Measurements from ENCODE around the gene ANXA8. TPM values are rescaled to one million over a fixed set of nuclear protein-coding genes. Genes with fewer than 3 reads are reported as not detected.

Gene ANXA8
- total and polyA plus RNA-seq, 4 donors, result 0.68 to 19.7 (median 13.1) TPM

DNA sequence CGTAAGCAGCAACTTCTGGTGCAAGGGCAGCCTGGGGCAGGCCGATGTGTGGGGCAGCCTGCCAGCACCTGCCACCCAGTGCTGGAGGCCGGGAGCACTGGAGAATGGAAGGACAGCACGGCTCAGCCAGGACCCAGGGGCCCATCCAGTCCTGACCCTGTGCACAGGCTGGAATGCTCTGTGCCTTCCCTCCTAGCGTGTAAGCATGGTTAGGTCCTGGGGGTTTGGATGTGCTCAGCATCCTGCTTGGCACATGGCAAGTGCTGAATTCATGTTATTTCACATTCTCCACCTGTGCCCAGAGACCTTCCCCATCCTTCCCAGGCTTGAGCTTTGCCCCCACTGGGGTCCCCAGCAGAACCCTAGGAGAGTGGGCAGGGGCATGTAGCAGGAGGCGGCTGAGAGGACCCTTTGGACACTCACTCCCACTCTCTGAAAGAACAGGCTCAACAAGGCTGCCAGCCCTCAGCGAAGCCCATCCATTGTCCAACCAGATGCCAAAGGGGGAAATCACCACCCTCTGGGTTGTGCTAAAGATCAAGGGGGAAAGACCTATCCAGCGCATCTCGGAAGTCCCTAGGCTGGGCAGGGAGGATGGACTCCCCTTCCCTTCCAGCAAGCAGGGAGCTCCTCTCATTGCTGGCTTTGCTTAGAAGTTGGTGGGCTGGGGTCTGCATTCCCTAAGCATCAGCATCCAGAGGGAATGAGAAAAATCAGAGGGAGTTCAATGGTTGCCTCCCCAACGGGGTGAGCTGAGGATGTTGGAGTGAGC is 29.7 kb downstream of the ANXA8 start:
- Histone ChIP-seq H3K36me3 (ENCODE audit: control insufficient read depth in 4 of 4, insufficient read depth in 4 of 4, low read length in 4 of 4) (no peaks in the 10 kb centered on the region), H3K27me3 (ENCODE audit: control insufficient read depth in 3 of 3, insufficient read depth in 3 of 3, low read length in 2 of 3) (peaks cover 0 to 3% (median 0%) of the 10 kb centered on the region in 3 donors), H3K9me3 (ENCODE audit: control insufficient read depth in 4 of 4, insufficient read depth in 3 of 4, low read length in 3 of 4) (peaks cover 0 to 2% (median 0%) of the 10 kb centered on the region in 4 donors), H3K9ac (ENCODE audit: insufficient read depth in 1 of 2, low read length in 2 of 2) (no peak overlapping the region), H3K27ac (ENCODE audit: low read depth in 1 of 2, low read length in 1 of 2) (no peak overlapping the region), H3K4me1 (ENCODE audit: control insufficient read depth in 5 of 5, insufficient read depth in 5 of 5, low read length in 5 of 5) (peaks cover 0 to 18% (median 3%) of the 10 kb centered on the region in 5 donors), H3K4me3 (no peak overlapping the region)
- ATAC-seq (ENCODE audit: insufficient read depth, low FRiP score), result no peak
- DNase-seq, result no peak
- TF ChIP-seq, protein P1, sequence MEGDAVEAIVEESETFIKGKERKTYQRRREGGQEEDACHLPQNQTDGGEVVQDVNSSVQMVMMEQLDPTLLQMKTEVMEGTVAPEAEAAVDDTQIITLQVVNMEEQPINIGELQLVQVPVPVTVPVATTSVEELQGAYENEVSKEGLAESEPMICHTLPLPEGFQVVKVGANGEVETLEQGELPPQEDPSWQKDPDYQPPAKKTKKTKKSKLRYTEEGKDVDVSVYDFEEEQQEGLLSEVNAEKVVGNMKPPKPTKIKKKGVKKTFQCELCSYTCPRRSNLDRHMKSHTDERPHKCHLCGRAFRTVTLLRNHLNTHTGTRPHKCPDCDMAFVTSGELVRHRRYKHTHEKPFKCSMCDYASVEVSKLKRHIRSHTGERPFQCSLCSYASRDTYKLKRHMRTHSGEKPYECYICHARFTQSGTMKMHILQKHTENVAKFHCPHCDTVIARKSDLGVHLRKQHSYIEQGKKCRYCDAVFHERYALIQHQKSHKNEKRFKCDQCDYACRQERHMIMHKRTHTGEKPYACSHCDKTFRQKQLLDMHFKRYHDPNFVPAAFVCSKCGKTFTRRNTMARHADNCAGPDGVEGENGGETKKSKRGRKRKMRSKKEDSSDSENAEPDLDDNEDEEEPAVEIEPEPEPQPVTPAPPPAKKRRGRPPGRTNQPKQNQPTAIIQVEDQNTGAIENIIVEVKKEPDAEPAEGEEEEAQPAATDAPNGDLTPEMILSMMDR (IDR thresholded peaks at IDR 0.05; ENCODE audit: control extremely low read depth, extremely low read depth), result no peak
- 81 to 88% methylated on average over 10 of the region's 10 CpGs for WGBS, 2 donors

DNA sequence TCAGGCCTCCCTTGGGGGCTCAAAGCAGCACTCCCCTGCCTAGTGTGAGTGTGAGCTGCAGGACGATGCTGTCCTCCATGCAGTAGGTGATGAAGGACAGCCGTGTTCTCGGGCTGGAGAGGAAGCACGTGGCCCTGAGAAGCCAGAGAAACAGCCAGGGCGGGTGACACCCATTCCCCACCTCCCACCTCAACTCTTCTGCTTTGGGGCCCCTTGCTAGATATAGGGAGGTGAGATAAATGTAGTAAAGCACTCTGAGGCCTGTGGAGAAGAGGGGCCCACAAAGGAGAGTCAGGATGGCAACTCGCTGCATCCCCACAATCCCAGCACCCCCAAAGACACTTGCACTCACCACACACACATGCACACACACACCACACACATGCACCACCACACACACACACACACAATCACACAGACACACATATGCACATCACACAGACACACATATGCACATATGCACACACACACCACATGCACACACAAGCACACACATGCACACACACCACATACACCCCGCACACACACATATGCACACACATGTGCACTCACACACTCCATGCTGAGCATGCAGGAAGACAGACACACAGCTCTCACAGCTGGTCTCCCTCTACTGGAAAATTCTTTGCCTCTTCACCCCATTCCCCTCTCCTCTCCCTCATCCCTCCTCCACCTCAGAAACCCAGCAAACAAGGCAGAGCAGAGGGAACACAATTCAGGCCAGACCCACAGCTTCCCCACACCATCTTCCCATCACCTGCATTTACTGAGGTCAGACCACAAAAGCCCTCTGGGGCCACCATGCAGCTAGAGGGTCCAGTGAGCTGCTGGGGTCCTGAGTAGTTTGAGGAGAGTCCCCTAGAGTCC is 30.5 kb downstream of the ANXA8 start:
- Histone ChIP-seq H3K27me3 (ENCODE audit: control insufficient read depth in 3 of 3, insufficient read depth in 3 of 3, low read length in 2 of 3) (peaks cover 0 to 3% (median 0%) of the 10 kb centered on the region in 3 donors), H3K27ac (ENCODE audit: low read depth in 1 of 2, low read length in 1 of 2) (no peak overlapping the region), H3K9me3 (ENCODE audit: control insufficient read depth in 4 of 4, insufficient read depth in 3 of 4, low read length in 3 of 4) (peaks cover 0 to 2% (median 0%) of the 10 kb centered on the region in 4 donors), H3K4me1 (ENCODE audit: control insufficient read depth in 5 of 5, insufficient read depth in 5 of 5, low read length in 5 of 5) (peaks cover 0 to 18% (median 3%) of the 10 kb centered on the region in 5 donors), H3K9ac (ENCODE audit: insufficient read depth in 1 of 2, low read length in 2 of 2) (no peak overlapping the region), H3K4me3 (no peak overlapping the region), H3K36me3 (ENCODE audit: control insufficient read depth in 4 of 4, insufficient read depth in 4 of 4, low read length in 4 of 4) (no peaks in the 10 kb centered on the region)
- ATAC-seq (ENCODE audit: insufficient read depth, low FRiP score), result no peak
- no peak for DNase-seq
- TF ChIP-seq, protein P1 (IDR thresholded peaks at IDR 0.05; ENCODE audit: control extremely low read depth, extremely low read depth), result no peak
- WGBS, 2 donors, result 60 to 67% methylated on average over 7 of the region's 7 CpGs

DNA sequence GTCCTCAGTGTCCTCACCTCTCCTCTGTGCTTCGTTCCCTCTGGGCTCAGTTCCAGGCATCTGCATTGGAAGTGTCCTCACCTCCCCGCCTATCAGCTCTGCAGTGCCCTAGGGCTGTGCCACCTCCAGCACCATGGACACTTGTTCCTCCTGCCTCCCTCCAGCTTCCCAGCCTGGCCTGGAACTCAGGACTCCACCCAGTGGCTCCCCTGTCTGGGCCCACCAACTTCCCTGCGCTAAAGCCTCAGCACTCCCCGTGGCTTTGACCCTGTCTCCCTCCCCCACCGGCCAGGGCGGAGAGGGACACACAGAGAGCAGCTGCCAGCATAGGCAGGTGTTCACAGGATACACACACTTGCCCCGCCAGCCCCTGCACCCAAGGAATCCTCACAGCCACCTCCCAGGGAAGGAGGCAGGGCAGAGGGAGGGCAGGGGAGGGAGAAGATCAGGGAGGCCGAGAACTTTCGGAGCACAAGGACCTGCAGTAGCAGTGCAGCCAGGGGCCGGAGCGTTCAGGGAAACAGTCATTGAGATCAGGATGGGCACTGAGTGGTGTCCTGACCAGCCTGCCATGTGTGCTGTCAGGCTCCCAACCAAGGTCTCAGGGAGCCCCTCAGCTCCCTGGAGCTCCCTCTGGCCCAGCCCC is 31.3 kb downstream of the ANXA8 start:
- no peaks in the 10 kb centered on the region for H3K36me3 ChIP-seq (ENCODE audit: control insufficient read depth in 4 of 4, insufficient read depth in 4 of 4, low read length in 4 of 4)
- H3K9ac ChIP-seq (ENCODE audit: insufficient read depth in 1 of 2, low read length in 2 of 2), result no peak overlapping the region
- H3K4me3 ChIP-seq, result no peak overlapping the region
- TF ChIP-seq, protein P1 (IDR thresholded peaks at IDR 0.05; ENCODE audit: control extremely low read depth, extremely low read depth), result no peak
- H3K27ac ChIP-seq (ENCODE audit: low read depth in 1 of 2, low read length in 1 of 2), result no peak overlapping the region
- WGBS, 2 donors, result 66 to 67% methylated on average over 11 of the region's 11 CpGs
- peaks cover 0 to 18% (median 3%) of the 10 kb centered on the region in 5 donors for H3K4me1 ChIP-seq (ENCODE audit: control insufficient read depth in 5 of 5, insufficient read depth in 5 of 5, low read length in 5 of 5)
- DNase-seq, result no peak
- H3K27me3 ChIP-seq (ENCODE audit: control insufficient read depth in 3 of 3, insufficient read depth in 3 of 3, low read length in 2 of 3), result peaks cover 0 to 3% (median 0%) of the 10 kb centered on the region in 3 donors
- no peak for ATAC-seq (ENCODE audit: insufficient read depth, low FRiP score)
- H3K9me3 ChIP-seq (ENCODE audit: control insufficient read depth in 4 of 4, insufficient read depth in 3 of 4, low read length in 3 of 4), result peaks cover 0 to 4% (median under 1%) of the 10 kb centered on the region in 4 donors
